Transverse colon (tissue), 4 donors: ENCODE results near the gene BANP. TPM values are rescaled to one million over a fixed set of nuclear protein-coding genes. Genes with fewer than 3 reads are reported as not detected.
"Not testable (repeated sequence)": the region's sequence is repeated elsewhere in the genome, so short reads cannot be mapped to it uniquely, and the experiment has no call there.

Source experiments
- DNase-seq: peaks from one replicate; pipeline ENCODE4 v3.0.0-alpha.2; 2019
- H3K27ac ChIP-seq, 4 donors: fragments of 200-600 bp; sonication (generic); 2 replicates each; pipeline ENCODE4 v1.5.1; 2016 to 2018; ENCODE audit warnings: inconsistent platforms in 4 of 4
- H3K27me3 ChIP-seq: fragments of 200-600 bp; sonication (generic); 2 replicates; pipeline ENCODE4 v1.5.1; 2017; ENCODE audit warnings: inconsistent platforms
- H3K36me3 ChIP-seq, 4 donors: fragments of 200-600 bp; sonication (generic); 2 replicates each; pipeline ENCODE4 v1.5.1; 2017 to 2019; ENCODE audit warnings: inconsistent platforms in 4 of 4
- H3K4me1 ChIP-seq, 4 donors: fragments of 200-600 bp; sonication (generic); 2 replicates each; pipeline ENCODE4 v1.5.1; 2017 to 2020; ENCODE audit warnings: inconsistent platforms in 4 of 4
- H3K4me3 ChIP-seq, 4 donors: fragments of 200-600 bp; sonication (generic); 1 replicate in 1 of 4; 2 replicates in 3 of 4; pipeline versions ENCODE4 v1.5.1 to v1.6.1; 2017 to 2019; ENCODE audit warnings: inconsistent platforms in 4 of 4
- H3K9me3 ChIP-seq, 2 donors: fragments of 200-600 bp; sonication (generic); 2 replicates each; pipeline ENCODE4 v1.5.1; 2017 to 2019; ENCODE audit warnings: inconsistent platforms in 2 of 2
- EP300 ChIP-seq: sonication (generic); formaldehyde crosslinking; IDR thresholded peaks from one replicate; pipeline ENCODE4 v1.6.1; 2017; ENCODE audit warnings: antibody characterized with exemption, low read depth
- POLR2A ChIP-seq: fragments of 450-650 bp; IDR thresholded peaks from one replicate; pipeline ENCODE4 v1.6.1; 2016; ENCODE audit warnings: antibody characterized with exemption, mild to moderate bottlenecking, moderate library complexity
- POLR2AphosphoS5 ChIP-seq, 3 donors: sonication (generic); formaldehyde crosslinking; IDR thresholded peaks; one replicate each; pipeline ENCODE4 v1.6.1; 2016; ENCODE audit warnings: antibody characterized with exemption in 3 of 3
- WGBS, 2 donors: methylation state at CpG; one replicate each; pipeline ENCODE4 v1.1.5; 2018; ENCODE audit warnings: low coverage in 1 of 2; 5-methylcytosine and 5-hydroxymethylcytosine counted together
- in situ Hi-C, 4 donors: fragments of 200-750 bp; cut with MboI; loops; one replicate each; pipeline versions ENCODE4 v1.15.0 to v1.15.1; 2017; ENCODE audit warnings: low sequenced_read_pairs in 3 of 4, low pct_ligation_motif_present in 1 of 4, low pct_unique_long_range_greater_than_20kb in 1 of 4
- intact Hi-C: fragments of 100-400 bp; cut with DNase I; formaldehyde crosslinking; loops from one replicate; pipeline ENCODE4 v1.15.1; 2023; ENCODE audit warnings: low total_unique reads
- total RNA-seq, 4 donors: library from RNA; depleted of rRNA; stranded (reverse); fragments of >200 nt; gene quantifications; one replicate each; pipeline ENCODE4 v1.1.0, GENCODE V29; 2016
- TF ChIP-seq, protein P1 (sequence below), 5 experiments: fragments of 200-600 bp in 3 of 5; fragments of 450-650 bp in 2 of 5; sonication (generic) in 3 of 5; IDR thresholded peaks; 1 replicate in 2 of 5; 2 replicates in 3 of 5; pipeline ENCODE4 v1.5.1; 2016 to 2017; ENCODE audit warnings: antibody characterized with exemption in 5 of 5, inconsistent platforms in 3 of 5, mild to moderate bottlenecking in 2 of 5, moderate library complexity in 1 of 5

The BANP gene
- total RNA-seq, 4 donors from 2014 or later: 15.3 to 25.1 (median 18.7) TPM

DNA sequence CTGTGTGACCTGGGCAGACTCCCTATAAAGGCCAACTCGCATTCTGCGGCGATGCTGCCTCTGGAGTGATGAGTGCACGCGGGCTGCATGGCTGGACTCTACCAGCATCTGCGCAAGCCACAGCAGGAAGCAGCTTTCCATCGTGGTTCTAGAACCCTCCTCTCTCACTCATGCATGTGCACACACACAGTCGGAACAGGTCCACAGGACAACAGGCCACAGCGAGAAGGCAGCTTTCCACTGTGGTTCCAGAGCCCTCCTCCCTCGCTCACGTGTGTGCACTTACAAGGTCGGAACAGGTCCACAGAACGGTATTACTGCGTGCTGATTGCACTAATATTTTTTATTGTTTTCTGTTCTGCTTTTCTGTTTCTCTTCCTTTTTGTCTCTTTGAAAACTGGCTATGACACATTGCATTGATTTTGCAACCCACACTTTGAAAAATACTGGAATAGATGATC lies 92.9 kb downstream of the BANP start:
- H3K9me3 ChIP-seq, in situ Hi-C loops, H3K4me3 ChIP-seq, H3K27me3 ChIP-seq, H3K4me1 ChIP-seq, H3K36me3 ChIP-seq, intact Hi-C loops: not testable (repeated sequence)
- WGBS, 2 donors: 83 to 100% methylated on average over 1 to 14 of the region's 14 CpGs
- H3K27ac ChIP-seq: peak overlapping the region in 1 of 4 donors; percentile 21
- DNase-seq: peak; percentile 64

DNA sequence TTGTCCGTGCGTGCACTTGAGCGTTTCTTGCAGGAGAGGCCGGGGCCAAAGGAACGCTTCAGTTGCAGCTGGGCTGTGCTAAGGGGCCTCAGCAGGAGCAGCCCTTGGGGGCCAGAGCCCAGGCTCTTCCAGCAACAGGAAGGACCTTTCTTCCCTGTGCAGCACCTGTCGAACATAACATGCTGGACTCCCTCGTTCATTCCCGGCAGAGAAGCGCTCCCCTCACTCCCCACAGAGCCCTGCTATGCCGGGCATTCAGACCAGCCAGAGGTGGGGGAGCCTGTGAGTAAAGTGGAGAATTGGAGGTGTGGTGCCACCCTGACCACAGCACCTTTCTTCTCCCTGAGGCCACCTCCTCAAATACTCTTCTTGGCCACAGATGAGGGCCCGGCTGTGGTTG lies 94.1 kb downstream of the BANP start:
- in situ Hi-C loops, H3K4me3 ChIP-seq, intact Hi-C loops, H3K9me3 ChIP-seq, DNase-seq, H3K36me3 ChIP-seq, H3K27me3 ChIP-seq, H3K4me1 ChIP-seq: not testable (repeated sequence)
- 93 to 95% methylated on average over 3 to 11 of the region's 11 CpGs for WGBS, 2 donors
- peak overlapping the region in 2 of 4 donors; percentile 8 to 47 for H3K27ac ChIP-seq

DNA sequence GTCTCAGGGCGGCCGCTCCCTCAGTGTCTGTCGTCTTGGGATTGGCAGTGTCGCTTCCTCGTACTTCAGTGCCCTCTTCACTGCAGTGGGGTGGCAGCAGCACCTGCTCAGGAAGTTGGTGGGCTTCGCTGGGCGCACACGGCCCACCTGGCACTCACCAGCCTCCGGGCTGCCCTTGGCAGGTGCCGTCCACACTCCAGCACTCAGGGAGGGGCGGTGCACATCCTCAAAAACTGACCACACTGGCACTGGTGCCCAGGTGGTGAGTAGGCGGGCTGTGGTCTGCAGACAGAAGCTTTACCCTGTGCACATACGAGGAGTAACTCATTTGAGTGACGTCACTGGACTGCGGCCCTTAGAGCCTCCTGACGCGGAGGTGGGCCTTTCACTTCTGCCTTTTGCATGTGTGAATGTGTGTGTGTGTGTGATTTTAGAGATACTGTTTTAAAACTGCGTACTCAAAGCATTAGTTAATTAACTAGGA lies 94.6 kb downstream of the BANP start:
- no peak for TF ChIP-seq POLR2A
- TF ChIP-seq POLR2AphosphoS5 (IDR thresholded peaks at IDR 0.05): peak in 1 of 3 donors; percentile 54
- in situ Hi-C loops (no loop called here), intact Hi-C loops (no loop called here)
- Histone ChIP-seq H3K4me1 (no peaks in the 10 kb centered on the region), H3K4me3 (no peak overlapping the region), H3K36me3 (peaks cover 0 to 8% (median 0%) of the 10 kb centered on the region in 4 donors), H3K9me3 (no peaks in the 10 kb centered on the region), H3K27ac (peak overlapping the region in 2 of 4 donors; percentile 8 to 47), H3K27me3 (no peaks in the 10 kb centered on the region)
- 90 to 100% methylated on average over 5 to 18 of the region's 18 CpGs for WGBS, 2 donors
- peak; percentile 82 for DNase-seq

DNA sequence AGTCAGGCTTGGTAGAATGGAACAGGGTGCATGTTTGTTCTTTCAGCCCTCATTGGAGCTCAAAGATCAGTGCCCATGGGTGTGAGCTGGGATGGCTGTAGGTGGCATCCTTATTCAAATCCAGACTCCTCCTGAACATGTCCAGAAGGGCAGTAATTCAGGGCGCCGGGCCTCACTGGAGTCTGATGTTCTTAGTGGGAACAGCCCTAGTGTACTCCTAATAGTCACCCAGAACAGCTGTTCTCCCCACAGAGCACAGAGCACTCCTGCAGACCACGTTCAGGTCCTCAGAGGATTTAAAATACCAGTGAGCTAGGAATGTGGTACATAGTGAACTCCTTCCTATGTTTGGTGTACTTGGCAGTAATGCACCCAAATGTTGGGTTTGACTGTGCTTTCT lies 96.2 kb downstream of the BANP start:
- TF ChIP-seq EP300 (no peak), POLR2A (no peak), POLR2AphosphoS5 (IDR thresholded peaks at IDR 0.05) (no peak)
- TF ChIP-seq, protein P1, sequence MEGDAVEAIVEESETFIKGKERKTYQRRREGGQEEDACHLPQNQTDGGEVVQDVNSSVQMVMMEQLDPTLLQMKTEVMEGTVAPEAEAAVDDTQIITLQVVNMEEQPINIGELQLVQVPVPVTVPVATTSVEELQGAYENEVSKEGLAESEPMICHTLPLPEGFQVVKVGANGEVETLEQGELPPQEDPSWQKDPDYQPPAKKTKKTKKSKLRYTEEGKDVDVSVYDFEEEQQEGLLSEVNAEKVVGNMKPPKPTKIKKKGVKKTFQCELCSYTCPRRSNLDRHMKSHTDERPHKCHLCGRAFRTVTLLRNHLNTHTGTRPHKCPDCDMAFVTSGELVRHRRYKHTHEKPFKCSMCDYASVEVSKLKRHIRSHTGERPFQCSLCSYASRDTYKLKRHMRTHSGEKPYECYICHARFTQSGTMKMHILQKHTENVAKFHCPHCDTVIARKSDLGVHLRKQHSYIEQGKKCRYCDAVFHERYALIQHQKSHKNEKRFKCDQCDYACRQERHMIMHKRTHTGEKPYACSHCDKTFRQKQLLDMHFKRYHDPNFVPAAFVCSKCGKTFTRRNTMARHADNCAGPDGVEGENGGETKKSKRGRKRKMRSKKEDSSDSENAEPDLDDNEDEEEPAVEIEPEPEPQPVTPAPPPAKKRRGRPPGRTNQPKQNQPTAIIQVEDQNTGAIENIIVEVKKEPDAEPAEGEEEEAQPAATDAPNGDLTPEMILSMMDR (IDR thresholded peaks at IDR 0.05): no peak
- intact Hi-C loops (no loop called here), in situ Hi-C loops (no loop called here)
- no peaks in the 10 kb centered on the region for H3K4me1 ChIP-seq
- no peak for DNase-seq
- H3K4me3 ChIP-seq: no peak overlapping the region
- H3K9me3 ChIP-seq: no peaks in the 10 kb centered on the region
- 94% methylated on average over 3 of the region's 3 CpGs; no CpG with 5 or more reads in 1 of the 2 donors for WGBS, 2 donors
- H3K27me3 ChIP-seq: no peaks in the 10 kb centered on the region
- peaks cover 0 to 8% (median 0%) of the 10 kb centered on the region in 4 donors for H3K36me3 ChIP-seq
- H3K27ac ChIP-seq: no peak overlapping the region

DNA sequence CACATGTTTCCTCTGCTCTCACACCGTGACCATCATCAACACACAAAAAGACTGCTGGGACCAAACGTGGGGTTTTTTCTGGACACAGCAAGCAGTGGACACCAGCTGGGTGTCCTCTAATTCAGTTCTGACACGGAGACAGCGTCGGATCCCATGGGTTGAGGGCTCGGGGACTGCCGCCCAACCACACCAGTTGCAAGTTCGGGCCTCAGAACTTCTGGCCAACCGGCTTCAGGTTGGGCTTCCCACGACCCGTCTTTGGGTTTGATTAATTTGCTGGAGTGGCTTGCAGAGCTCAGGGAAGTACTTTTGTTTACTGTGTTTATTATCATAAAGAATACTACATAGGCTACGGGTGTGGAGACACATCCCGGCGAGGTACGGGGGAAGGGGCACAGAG lies 97.8 kb downstream of the BANP start:
- no peaks in the 10 kb centered on the region for H3K4me1 ChIP-seq
- H3K9me3 ChIP-seq: no peaks in the 10 kb centered on the region
- no peaks in the 10 kb centered on the region for H3K27me3 ChIP-seq
- intact Hi-C loops: no loop called here
- in situ Hi-C loops: no loop called here
- TF ChIP-seq POLR2A (no peak), EP300 (no peak), POLR2AphosphoS5 (IDR thresholded peaks at IDR 0.05) (no peak)
- TF ChIP-seq, protein P1 (IDR thresholded peaks at IDR 0.05): no peak
- no peak overlapping the region for H3K27ac ChIP-seq
- no peak overlapping the region for H3K4me3 ChIP-seq
- WGBS, 2 donors: 92% methylated on average over 15 of the region's 15 CpGs; no CpG with 5 or more reads in 1 of the 2 donors
- DNase-seq: no peak
- H3K36me3 ChIP-seq: peaks cover 0 to 8% (median 0%) of the 10 kb centered on the region in 4 donors
